ENCODE results near the gene HNF4A.
A peak's percentile ranks its signal among the peaks of the same experiment; 100 is the strongest.
"Not testable (repeated sequence)": the region's sequence is repeated elsewhere in the genome, so short reads cannot be mapped to it uniquely, and the experiment has no call there.

Gene HNF4A

GRCh38 chr20:44345941-44346340, 9.6 kb upstream of the HNF4A start:
- not testable (repeated sequence) for DNase-seq

- no peak for DNase-seq
These were observed 7.3 kb upstream of the HNF4A start for GRCh38 chr20:44348168-44348659.

- no peak for DNase-seq
These were observed 6.2 kb upstream of the HNF4A start for GRCh38 chr20:44349349-44349748.

GRCh38 chr20:44350567-44350966, 4.9 kb upstream of the HNF4A start:
- no peak for DNase-seq

- no peak for DNase-seq
These were observed 461 bp upstream of the HNF4A start for GRCh38 chr20:44354979-44355497.

- no peak for DNase-seq
These were observed 839 bp downstream of the HNF4A start for GRCh38 chr20:44356353-44356723.

- DNase-seq, result no peak
These were observed 1.5 kb downstream of the HNF4A start for GRCh38 chr20:44357020-44357419.

GRCh38 chr20:44357555-44358125, 2.1 kb downstream of the HNF4A start:
- DNase-seq, result no peak

GRCh38 chr20:44358776-44359175, 3.3 kb downstream of the HNF4A start:
- no peak for DNase-seq

- no peak for DNase-seq
These were observed 4.7 kb downstream of the HNF4A start for GRCh38 chr20:44360221-44360620.

GRCh38 chr20:44361021-44361420, 5.5 kb downstream of the HNF4A start:
- no peak for DNase-seq

- DNase-seq, result no peak
These were observed 7.0 kb downstream of the HNF4A start for GRCh38 chr20:44362466-44362940.

- no peak for DNase-seq
These were observed 8.6 kb downstream of the HNF4A start for GRCh38 chr20:44364068-44364467.

GRCh38 chr20:44364780-44365179, 9.3 kb downstream of the HNF4A start:
- DNase-seq, result no peak

GRCh38 chr20:44367746-44368145, 12.2 kb downstream of the HNF4A start:
- no peak for DNase-seq

GRCh38 chr20:44370639-44371218, 15.2 kb downstream of the HNF4A start:
- no peak for DNase-seq

GRCh38 chr20:44382641-44383040, 27.1 kb downstream of the HNF4A start:
- DNase-seq, result no peak

GRCh38 chr20:44384423-44385027, 29.0 kb downstream of the HNF4A start:
- peak; percentile 66 for DNase-seq

- DNase-seq, result peak; percentile 62
These were observed 33.0 kb downstream of the HNF4A start for GRCh38 chr20:44388466-44389023.

- DNase-seq, result no peak
These were observed 34.4 kb downstream of the HNF4A start for GRCh38 chr20:44389871-44390270.

- DNase-seq, result no peak
These were observed 34.8 kb downstream of the HNF4A start for GRCh38 chr20:44390280-44390679.

GRCh38 chr20:44392088-44392775, 36.7 kb downstream of the HNF4A start:
- DNase-seq, result no peak

Data from CD4-positive, alpha-beta T cell treated with Interferon gamma for 1 hour (primary cell).